ENCODE results near the gene SUGCT.

- TF ChIP-seq CTCF (conservative IDR thresholded peaks at IDR 0.05; ENCODE audit: low read length) (no peak), EZH2phosphoT487 (IDR thresholded peaks at IDR 0.05; ENCODE audit: borderline replicate concordance, low read depth, low read length) (no peak)
These were observed 51.8 kb downstream of the SUGCT start for GRCh38 chr7:40186586-40186985.

Data from OCI-LY7 (cell line).